GM12878 (cell line): ENCODE data around the gene VCAN. TPM values are rescaled to one million over a fixed set of nuclear protein-coding genes. Genes with fewer than 3 reads are reported as not detected.

Experiments used
- ATAC-seq: fragments of 200-7000 bp; cut with Tn5 transposase; 3 replicates; pipeline ENCODE4 v1.9.1; 2020; ENCODE audit warnings: mild to moderate bottlenecking, moderate library complexity
- BruUV-seq: library from RNA; stranded (reverse); fragments of 400-500 nt; replicated peaks from 2 replicates; lab custom pipeline; 2021; lab: Mats Ljungman, UMichigan
- CTCF ChIA-PET: fragments of 300-600 bp; sonication (Branson Sonifier 250); formaldehyde crosslinking; extraction: SDS; loops from one replicate; lab custom pipeline; 2021; ENCODE audit warnings: inconsistent platforms; lab: Yijun Ruan, JAX
- POLR2A ChIA-PET: fragments of 350-600 bp; formaldehyde crosslinking; extraction: SDS; loops from one replicate; lab custom pipeline; 2021; ENCODE audit warnings: inconsistent platforms; lab: Charles Lee
- RAD21 ChIA-PET: fragments of 300-600 bp; sonication (Branson Sonifier 250); formaldehyde crosslinking; loops from one replicate; lab custom pipeline; 2023; ENCODE audit warnings: antibody characterized with exemption; ENCODE audit not compliant: unreplicated experiment; lab: Charles Lee
- SMC1A ChIA-PET: fragments of 300-600 bp; sonication (Branson Sonifier 250); formaldehyde crosslinking; loops from one replicate; lab custom pipeline; 2023; ENCODE audit not compliant: unreplicated experiment, uncharacterized antibody; lab: Charles Lee
- DNase-seq: peaks from one replicate; pipeline ENCODE4 v3.0.0-alpha.2; 2011; ENCODE audit warnings: low read depth, low spot score
- FAIRE-seq: peaks from 3 replicates; lab custom pipeline; 2011; peaks lifted over from hg19 to GRCh38; lab: Jason Lieb, UNC
- H2AFZ ChIP-seq: 2 replicates; pipeline ENCODE4 v1.6.0; 2011; ENCODE audit warnings: low read depth, low read length, control low read depth; ENCODE audit not compliant: control insufficient read depth
- H3K27ac ChIP-seq: 2 replicates; pipeline ENCODE4 v1.5.1; 2011; ENCODE audit warnings: control low read depth; ENCODE audit not compliant: control insufficient read depth, insufficient read depth
- H3K27me3 ChIP-seq, 2 experiments: replicated peaks in 1 of 2; 2 replicates each; pipeline versions ENCODE4 v1.6.0 to v1.6.1; 2011; ENCODE audit warnings: low read length in 1 of 2; ENCODE audit not compliant: control insufficient read depth in 2 of 2, insufficient read depth in 2 of 2
- H3K36me3 ChIP-seq, 2 experiments: 2 replicates each; pipeline ENCODE4 v1.5.1; 2011; ENCODE audit warnings: low read length in 1 of 2; ENCODE audit not compliant: control insufficient read depth in 2 of 2, insufficient read depth in 2 of 2
- H3K4me1 ChIP-seq: 2 replicates; pipeline ENCODE4 v1.6.1; 2011; ENCODE audit warnings: mild to moderate bottlenecking, low read length, moderate library complexity, mixed read lengths; ENCODE audit not compliant: control insufficient read depth, insufficient read depth
- H3K4me2 ChIP-seq: 2 replicates; pipeline ENCODE4 v1.6.0; 2011; ENCODE audit warnings: control low read depth; ENCODE audit not compliant: control insufficient read depth, insufficient read depth
- H3K4me3 ChIP-seq: fragments of 200-600 bp; sonication (generic); 2 replicates; pipeline ENCODE4 v1.5.1; 2016
- H3K79me2 ChIP-seq: 2 replicates; pipeline ENCODE4 v1.6.0; 2011; ENCODE audit warnings: low read length; ENCODE audit not compliant: control insufficient read depth, insufficient read depth
- H3K9ac ChIP-seq: 2 replicates; pipeline ENCODE4 v1.8.0; 2011; ENCODE audit warnings: low read length, control low read depth, mixed read lengths; ENCODE audit not compliant: control insufficient read depth, insufficient read depth
- H3K9me3 ChIP-seq: replicated peaks from 3 replicates; pipeline ENCODE4 v1.5.1; 2011; ENCODE audit warnings: mild to moderate bottlenecking, low read length; ENCODE audit not compliant: control insufficient read depth, insufficient read depth
- H4K20me1 ChIP-seq: 2 replicates; pipeline ENCODE4 v1.6.0; 2011; ENCODE audit not compliant: control insufficient read depth, insufficient read depth
- HDAC6 ChIP-seq: fragments of 200-600 bp; sonication (generic); IDR thresholded peaks from one replicate; pipeline ENCODE4 v1.8.0; 2017; ENCODE audit warnings: antibody characterized with exemption; ENCODE audit not compliant: unreplicated experiment
- HSF1 ChIP-seq: fragments of 150-350 bp; IDR thresholded peaks from 2 replicates; pipeline ENCODE4 v1.6.1; 2014; ENCODE audit warnings: mild to moderate bottlenecking, low read depth, low read length
- MTA3 ChIP-seq: IDR thresholded peaks from 2 replicates; pipeline ENCODE4 v1.6.1; 2012; ENCODE audit warnings: low read length, inconsistent platforms, borderline replicate concordance
- POLR2A ChIP-seq: IDR thresholded peaks from 2 replicates; pipeline ENCODE4 v1.6.1; 2011; ENCODE audit warnings: low read depth, mild to moderate bottlenecking, low read length
- RAD51 ChIP-seq: fragments of 450-650 bp; IDR thresholded peaks from 2 replicates; pipeline ENCODE4 v1.6.1; 2016; ENCODE audit warnings: moderate library complexity, mild to moderate bottlenecking, inconsistent platforms
- REST ChIP-seq: IDR thresholded peaks from 2 replicates; pipeline ENCODE4 v1.6.1; 2012; ENCODE audit warnings: mild to moderate bottlenecking, low read depth, low read length
- SUPT20H ChIP-seq: IDR thresholded peaks from 2 replicates; pipeline ENCODE4 v1.6.1; 2011; ENCODE audit warnings: low read depth, mild to moderate bottlenecking, low read length, moderate library complexity, borderline replicate concordance; ENCODE audit not compliant: control insufficient read depth
- WGBS: methylation state at CpG from one replicate; pipeline ENCODE4 v1.1.6; 2016; ENCODE audit warnings: low lambda C conversion rate; ENCODE audit not compliant: insufficient replicate concordance, insufficient coverage; ENCODE audit errors: missing lambda C conversion rate; 5-methylcytosine and 5-hydroxymethylcytosine counted together
- in situ Hi-C: fragments of 300-500 bp; cut with MboI; formaldehyde crosslinking; loops from 9 replicates; pipeline ENCODE4 v1.14.3; 2018; ENCODE audit warnings: mixed read lengths
- intact Hi-C: fragments of 100-400 bp; cut with micrococcal nuclease; formaldehyde crosslinking; loops from one replicate; pipeline ENCODE4 v1.14.2; 2022; ENCODE audit not compliant: unreplicated experiment
- polyA plus RNA-seq, 11 experiments: library from polyadenylated mRNA; depleted of rRNA in 4 of 11; unstranded in 6 of 11; stranded (reverse) in 5 of 11; fragments of >200 nt; fragmentation: Nextera tagmentation in 4 of 11; fragmentation: Illumina TruSeq in 1 of 11; extraction: Ambion mirVana in 4 of 11; extraction: Trizol in 1 of 11; gene quantifications; 1 replicate in 1 of 11; 2 replicates in 10 of 11; pipeline versions ENCODE4 v1.2.1 to v1.2.3, GENCODE V29; 2011 to 2016; ENCODE audit warnings: inconsistent platforms in 2 of 11, missing spikeins in 2 of 11, low read depth in 1 of 11
- total RNA-seq, 4 experiments: library from RNA; depleted of rRNA in 3 of 4; stranded (reverse); fragments of >200 nt in 3 of 4; fragmentation: Illumina TruSeq in 1 of 4; extraction: Trizol in 1 of 4; gene quantifications; 2 replicates each; pipeline versions ENCODE4 v1.2.1 to v1.2.3, GENCODE V29; 2013 to 2021

Gene VCAN
- total and polyA plus RNA-seq, 10 of the 15 experiments (the other 5 are each of a cell fraction or from before 2014, with no cell fraction given) = 1.2 to 15.2 (median 4.5) TPM

- BruUV-seq = no TSS peak
- Histone ChIP-seq H3K79me2 (no peaks in the 10 kb centered on the region), H3K27ac (no peak overlapping the region), H3K4me2 (no peak overlapping the region), H2AFZ (no peak overlapping the region), H3K27me3 (no peaks in the 10 kb centered on the region), H3K9ac (no peak overlapping the region), H3K36me3 (no peaks in the 10 kb centered on the region), H3K4me1 (no peaks in the 10 kb centered on the region), H3K9me3 (no peaks in the 10 kb centered on the region), H3K4me3 (no peak overlapping the region), H4K20me1 (no peaks in the 10 kb centered on the region)
- RAD21 ChIA-PET = no interaction called here
- CTCF ChIA-PET = no interaction called here
- no peak for ATAC-seq
- intact Hi-C loops (no loop called here), in situ Hi-C loops (no loop called here)
- POLR2A ChIA-PET = no interaction called here
- 22% methylated on average over 4 of the region's 4 CpGs for WGBS
- DNase-seq = no peak
- SMC1A ChIA-PET = no interaction called here
- TF ChIP-seq MTA3 (no peak), SUPT20H (no peak), REST (no peak), RAD51 (no peak), POLR2A (no peak), HDAC6 (no peak), HSF1 (no peak)
- FAIRE-seq = no peak
These were observed 77.0 kb downstream of the VCAN start for GRCh38 chr5:83548581-83548980.
